ENCODE results near the gene NPAS3. TPM values are rescaled to one million over a fixed set of nuclear protein-coding genes. Genes with fewer than 3 reads are reported as not detected.

NPAS3 gene
- total RNA-seq, 6 experiments from 2014 or later = 0.11 to 0.83 (median 0.21) TPM; not detected in 2

DNA sequence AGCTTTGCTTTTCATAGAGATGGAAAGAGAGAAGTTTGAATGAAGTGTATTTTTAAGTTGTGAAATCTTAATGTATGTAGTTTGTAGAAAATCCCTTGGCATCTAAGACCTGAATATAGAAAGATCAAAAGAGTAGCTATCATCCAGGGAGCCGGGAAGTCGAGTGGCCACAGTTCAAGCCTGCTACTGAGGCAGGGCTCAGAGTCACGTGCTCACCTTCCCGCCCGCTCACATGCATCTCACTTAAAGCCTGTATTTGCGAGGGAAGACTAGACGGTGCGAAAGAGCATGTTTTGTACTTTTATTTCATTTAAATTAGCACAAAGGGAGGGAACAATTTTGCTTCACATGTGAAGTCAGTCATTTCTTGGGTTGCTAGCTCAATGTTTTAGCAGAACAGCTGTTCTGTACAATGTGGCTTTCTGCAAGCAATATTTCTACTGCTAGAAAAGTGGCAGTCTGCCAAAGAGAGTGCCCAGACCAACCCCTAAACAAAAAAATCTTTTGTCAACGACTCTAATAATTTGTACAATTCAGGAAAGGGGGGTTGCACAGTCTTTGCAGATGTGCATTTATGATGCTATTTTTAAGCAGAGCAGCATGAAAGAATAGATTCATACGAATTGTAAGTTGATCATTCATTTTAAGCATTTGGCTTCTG is 290.7 kb downstream of the NPAS3 start:
- Histone ChIP-seq H3K4me1 (no peaks in the 10 kb centered on the region), H3K9me3 (no peaks in the 10 kb centered on the region), H3K27ac (no peak overlapping the region), H3K27me3 (no peaks in the 10 kb centered on the region), H3K36me3 (no peaks in the 10 kb centered on the region), H3K4me3 (no peak overlapping the region)
- ATAC-seq (no peak), DNase-seq (no peak)
- intact Hi-C loops (cut with DNase I) = no loop called here
- TF ChIP-seq POLR2A (IDR thresholded peaks at IDR 0.05) = no peak
- TF ChIP-seq, protein P1, sequence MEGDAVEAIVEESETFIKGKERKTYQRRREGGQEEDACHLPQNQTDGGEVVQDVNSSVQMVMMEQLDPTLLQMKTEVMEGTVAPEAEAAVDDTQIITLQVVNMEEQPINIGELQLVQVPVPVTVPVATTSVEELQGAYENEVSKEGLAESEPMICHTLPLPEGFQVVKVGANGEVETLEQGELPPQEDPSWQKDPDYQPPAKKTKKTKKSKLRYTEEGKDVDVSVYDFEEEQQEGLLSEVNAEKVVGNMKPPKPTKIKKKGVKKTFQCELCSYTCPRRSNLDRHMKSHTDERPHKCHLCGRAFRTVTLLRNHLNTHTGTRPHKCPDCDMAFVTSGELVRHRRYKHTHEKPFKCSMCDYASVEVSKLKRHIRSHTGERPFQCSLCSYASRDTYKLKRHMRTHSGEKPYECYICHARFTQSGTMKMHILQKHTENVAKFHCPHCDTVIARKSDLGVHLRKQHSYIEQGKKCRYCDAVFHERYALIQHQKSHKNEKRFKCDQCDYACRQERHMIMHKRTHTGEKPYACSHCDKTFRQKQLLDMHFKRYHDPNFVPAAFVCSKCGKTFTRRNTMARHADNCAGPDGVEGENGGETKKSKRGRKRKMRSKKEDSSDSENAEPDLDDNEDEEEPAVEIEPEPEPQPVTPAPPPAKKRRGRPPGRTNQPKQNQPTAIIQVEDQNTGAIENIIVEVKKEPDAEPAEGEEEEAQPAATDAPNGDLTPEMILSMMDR (IDR thresholded peaks at IDR 0.05) = no peak
- 46% methylated on average over 10 of the region's 10 CpGs for WGBS (ENCODE audit: insufficient coverage, low coverage, low lambda C conversion rate, missing lambda C conversion rate)

- 17% methylated on average over 3 of the region's 3 CpGs for WGBS (ENCODE audit: insufficient coverage, low coverage, low lambda C conversion rate, missing lambda C conversion rate)
- DNase-seq = no peak
- H3K9me3 ChIP-seq = no peaks in the 10 kb centered on the region
- H3K36me3 ChIP-seq = no peaks in the 10 kb centered on the region
- intact Hi-C loops (cut with DNase I) = no loop called here
- no peak overlapping the region for H3K27ac ChIP-seq
- ATAC-seq = no peak
- TF ChIP-seq, protein P1 (IDR thresholded peaks at IDR 0.05) = no peak
- no peak for TF ChIP-seq POLR2A (IDR thresholded peaks at IDR 0.05)
- H3K27me3 ChIP-seq = no peaks in the 10 kb centered on the region
- H3K4me1 ChIP-seq = no peaks in the 10 kb centered on the region
- no peak overlapping the region for H3K4me3 ChIP-seq
Observed at GRCh38 chr14:33230021-33230420, 291.3 kb downstream of the NPAS3 start.

- intact Hi-C loops (cut with DNase I) = no loop called here
- Histone ChIP-seq H3K36me3 (no peaks in the 10 kb centered on the region), H3K4me3 (no peak overlapping the region), H3K4me1 (no peaks in the 10 kb centered on the region), H3K9me3 (no peaks in the 10 kb centered on the region), H3K27me3 (no peaks in the 10 kb centered on the region), H3K27ac (no peak overlapping the region)
- no peak for DNase-seq
- ATAC-seq = no peak
- 87% methylated on average over 3 of the region's 3 CpGs for WGBS (ENCODE audit: insufficient coverage, low coverage, low lambda C conversion rate, missing lambda C conversion rate)
- TF ChIP-seq, protein P1 (IDR thresholded peaks at IDR 0.05) = no peak
Observed at GRCh38 chr14:33232031-33232430, 293.4 kb downstream of the NPAS3 start.

- Histone ChIP-seq H3K4me3 (no peak overlapping the region), H3K4me1 (no peaks in the 10 kb centered on the region), H3K36me3 (no peaks in the 10 kb centered on the region), H3K27me3 (no peaks in the 10 kb centered on the region), H3K27ac (no peak overlapping the region), H3K9me3 (no peaks in the 10 kb centered on the region)
- ATAC-seq = no peak
- DNase-seq = no peak
- intact Hi-C loops (cut with DNase I) = no loop called here
- TF ChIP-seq POLR2A (IDR thresholded peaks at IDR 0.05) = no peak
- TF ChIP-seq, protein P1 (IDR thresholded peaks at IDR 0.05) = no peak
- WGBS (ENCODE audit: insufficient coverage, low coverage, low lambda C conversion rate, missing lambda C conversion rate) = 37% methylated on average over 4 of the region's 4 CpGs
Observed at GRCh38 chr14:33237115-33237740, 298.5 kb downstream of the NPAS3 start.
